Coronary artery (tissue), 2 donors: ENCODE data around the gene EPG5.
"Not testable (repeated sequence)": the region's sequence is repeated elsewhere in the genome, so short reads cannot be mapped to it uniquely, and the experiment has no call there.

Source experiments
- DNase-seq: peaks from one replicate; pipeline ENCODE4 v3.0.0-alpha.2; 2017; ENCODE audit warnings: low spot score
- H3K27ac ChIP-seq, 2 donors: fragments of 200-600 bp; sonication (generic); one replicate each; pipeline ENCODE4 v1.5.1; 2016 to 2019
- H3K4me3 ChIP-seq: fragments of 200-600 bp; sonication (generic); 2 replicates; pipeline ENCODE4 v1.5.1; 2016; ENCODE audit warnings: mild to moderate bottlenecking, moderate library complexity
- TF ChIP-seq, protein P1 (sequence below): fragments of 200-600 bp; sonication (generic); IDR thresholded peaks from one replicate; pipeline ENCODE4 v1.5.1; 2019; ENCODE audit warnings: antibody characterized with exemption

The EPG5 gene

DNA sequence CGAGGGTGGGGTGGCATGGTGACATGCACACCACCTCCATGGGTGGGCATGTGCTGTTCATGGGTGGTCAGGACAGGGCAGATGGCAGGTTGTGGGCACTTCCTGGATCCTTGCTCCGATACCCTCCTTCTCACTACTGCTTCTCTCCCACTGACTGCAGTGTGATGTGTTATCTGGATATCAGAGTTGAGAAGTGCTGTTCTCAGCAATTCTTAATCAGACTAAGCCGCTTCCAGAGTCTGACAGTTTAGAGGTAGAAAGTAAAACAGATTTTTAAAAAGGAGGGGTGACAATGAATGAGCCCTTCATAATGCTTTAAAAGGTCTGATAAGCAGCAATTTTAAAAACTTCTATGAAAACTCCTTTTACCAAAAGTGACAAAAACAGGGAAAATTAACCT, 107.8 kb downstream of the EPG5 start:
- TF ChIP-seq, protein P1, sequence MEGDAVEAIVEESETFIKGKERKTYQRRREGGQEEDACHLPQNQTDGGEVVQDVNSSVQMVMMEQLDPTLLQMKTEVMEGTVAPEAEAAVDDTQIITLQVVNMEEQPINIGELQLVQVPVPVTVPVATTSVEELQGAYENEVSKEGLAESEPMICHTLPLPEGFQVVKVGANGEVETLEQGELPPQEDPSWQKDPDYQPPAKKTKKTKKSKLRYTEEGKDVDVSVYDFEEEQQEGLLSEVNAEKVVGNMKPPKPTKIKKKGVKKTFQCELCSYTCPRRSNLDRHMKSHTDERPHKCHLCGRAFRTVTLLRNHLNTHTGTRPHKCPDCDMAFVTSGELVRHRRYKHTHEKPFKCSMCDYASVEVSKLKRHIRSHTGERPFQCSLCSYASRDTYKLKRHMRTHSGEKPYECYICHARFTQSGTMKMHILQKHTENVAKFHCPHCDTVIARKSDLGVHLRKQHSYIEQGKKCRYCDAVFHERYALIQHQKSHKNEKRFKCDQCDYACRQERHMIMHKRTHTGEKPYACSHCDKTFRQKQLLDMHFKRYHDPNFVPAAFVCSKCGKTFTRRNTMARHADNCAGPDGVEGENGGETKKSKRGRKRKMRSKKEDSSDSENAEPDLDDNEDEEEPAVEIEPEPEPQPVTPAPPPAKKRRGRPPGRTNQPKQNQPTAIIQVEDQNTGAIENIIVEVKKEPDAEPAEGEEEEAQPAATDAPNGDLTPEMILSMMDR, result no peak
- no peak overlapping the region for H3K4me3 ChIP-seq
- no peak overlapping the region for H3K27ac ChIP-seq
- DNase-seq, result no peak

- H3K4me3 ChIP-seq, result no peak overlapping the region
- TF ChIP-seq, protein P1, result no peak
- no peak for DNase-seq
- no peak overlapping the region for H3K27ac ChIP-seq
Observed at GRCh38 chr18:45856531-45856930, 110.6 kb downstream of the EPG5 start.

- no peak for DNase-seq
- no peak overlapping the region for H3K27ac ChIP-seq
- no peak overlapping the region for H3K4me3 ChIP-seq
- TF ChIP-seq, protein P1, result no peak
Observed at GRCh38 chr18:45854036-45854586, 113.0 kb downstream of the EPG5 start.

- DNase-seq, result no peak
- TF ChIP-seq, protein P1, result no peak
- H3K4me3 ChIP-seq, result no peak overlapping the region
- no peak overlapping the region for H3K27ac ChIP-seq
Observed at GRCh38 chr18:45852631-45853030, 114.5 kb downstream of the EPG5 start.

DNA sequence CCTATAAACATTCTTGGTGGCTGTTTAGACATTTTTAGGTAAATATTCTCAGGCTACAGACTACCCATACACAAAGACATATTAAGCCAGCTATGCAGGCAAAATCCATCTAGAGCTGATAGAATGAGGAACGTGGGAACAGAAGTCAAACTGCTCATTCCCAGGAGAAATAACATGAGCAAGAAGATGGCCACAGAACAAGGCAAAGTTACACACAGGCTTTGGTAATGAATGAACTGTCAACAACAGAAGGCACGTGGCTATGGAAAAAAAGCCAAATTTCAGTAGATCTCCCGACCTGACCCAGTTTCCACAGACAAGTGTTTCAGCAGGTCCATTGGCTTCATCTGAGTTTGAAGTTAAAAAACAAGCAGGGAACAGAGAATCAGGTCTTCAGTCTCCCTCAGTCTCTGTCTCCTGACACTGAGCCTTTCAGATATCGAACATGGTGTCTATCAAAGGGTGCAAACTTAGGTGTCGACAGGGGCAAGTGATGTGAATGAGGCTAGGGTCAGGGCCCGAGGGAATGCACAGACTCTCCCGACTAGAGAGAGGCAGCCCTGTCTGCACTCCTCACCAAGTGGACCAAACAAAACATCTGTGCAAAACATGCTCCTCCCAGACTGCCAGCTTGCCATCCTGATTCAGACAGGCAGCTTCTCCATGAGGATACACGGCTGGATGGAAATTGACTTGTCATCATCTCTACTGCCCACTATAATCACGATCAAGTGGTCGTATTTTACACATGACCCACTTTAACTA, 115.8 kb downstream of the EPG5 start:
- no peak for DNase-seq
- H3K27ac ChIP-seq, result no peak overlapping the region
- TF ChIP-seq, protein P1, result no peak

DNA sequence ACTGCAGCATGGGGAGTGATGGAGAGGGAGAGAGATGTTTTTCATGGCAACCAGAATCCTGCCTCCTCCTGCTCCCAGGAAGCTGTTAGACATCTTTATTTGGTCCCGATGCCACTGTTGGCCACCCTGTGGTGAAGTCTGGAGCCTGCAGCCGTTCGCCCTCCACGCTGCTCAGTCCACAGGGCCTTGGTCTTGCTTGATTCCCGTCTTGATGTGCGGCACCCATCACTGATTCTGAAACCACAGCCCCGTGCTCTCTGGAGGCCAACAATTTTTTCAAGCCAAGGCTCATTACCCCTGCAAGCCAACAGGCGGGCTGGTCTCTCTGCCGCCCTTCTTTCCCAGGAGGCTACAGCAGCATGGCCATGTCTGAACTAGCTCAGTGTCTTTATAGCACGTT, 117.1 kb downstream of the EPG5 start:
- TF ChIP-seq, protein P1, result no peak
- no peak overlapping the region for H3K4me3 ChIP-seq
- H3K27ac ChIP-seq, result no peak overlapping the region
- DNase-seq, result no peak

More for the DNA sequence above, 115.8 kb downstream of the EPG5 start:
- no peak overlapping the region for H3K4me3 ChIP-seq

DNA sequence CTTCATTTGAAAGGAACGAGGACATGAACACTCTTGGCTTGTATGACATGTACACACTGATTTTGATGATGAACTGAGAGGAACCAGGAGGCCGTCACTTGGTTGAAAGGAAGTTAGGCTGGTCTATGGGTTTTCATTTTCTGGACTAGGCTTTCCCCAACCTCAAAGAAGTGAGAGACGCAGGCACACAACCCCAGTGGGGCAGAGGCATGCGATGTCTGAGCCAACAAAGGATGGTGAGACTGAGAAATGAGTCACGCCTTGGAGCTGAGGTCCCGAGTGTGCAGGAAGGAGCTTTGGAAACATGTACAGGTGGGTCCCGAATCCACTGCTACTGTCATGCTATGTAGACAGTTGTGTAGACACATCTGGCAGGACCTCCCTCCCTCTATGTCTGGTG, 117.6 kb downstream of the EPG5 start:
- no peak for DNase-seq
- H3K27ac ChIP-seq, result no peak overlapping the region
- no peak overlapping the region for H3K4me3 ChIP-seq
- TF ChIP-seq, protein P1, result no peak

DNA sequence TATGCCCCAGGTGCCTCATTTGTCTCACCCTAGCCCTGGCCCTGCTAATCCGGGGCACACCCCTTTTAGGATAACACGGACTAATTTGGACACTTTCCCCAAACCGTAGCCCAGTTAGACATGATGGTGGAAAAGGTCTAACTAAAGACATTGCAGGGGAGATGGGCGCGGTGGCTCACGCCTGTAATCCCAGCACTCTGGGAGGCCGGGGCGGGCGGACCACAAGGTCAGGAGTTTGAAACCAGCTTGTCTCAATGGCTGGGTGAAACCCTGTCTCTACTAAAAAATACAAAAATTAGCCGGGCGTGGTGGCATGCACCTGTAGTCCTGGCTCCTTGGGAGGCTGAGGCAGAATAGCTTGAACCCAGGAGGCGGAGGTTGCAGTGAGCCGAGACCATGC, 118.5 kb downstream of the EPG5 start:
- not testable (repeated sequence) for H3K27ac ChIP-seq, DNase-seq, H3K4me3 ChIP-seq
